Body of pancreas (tissue), 4 donors: ENCODE data around the gene CRACDL.

Experiments
- POLR2A ChIP-seq, 3 donors: fragments of 450-650 bp; IDR thresholded peaks; one replicate each; pipeline ENCODE4 v1.6.1; 2016; ENCODE audit warnings: antibody characterized with exemption in 3 of 3, mild to moderate bottlenecking in 2 of 3
- TF ChIP-seq, protein P1 (sequence below), 7 experiments: fragments of 450-650 bp in 4 of 7; fragments of 200-600 bp in 3 of 7; sonication (generic) in 3 of 7; IDR thresholded peaks; one replicate each; pipeline ENCODE4 v1.5.1; 2016 to 2019; ENCODE audit warnings: antibody characterized with exemption in 7 of 7

DNA sequence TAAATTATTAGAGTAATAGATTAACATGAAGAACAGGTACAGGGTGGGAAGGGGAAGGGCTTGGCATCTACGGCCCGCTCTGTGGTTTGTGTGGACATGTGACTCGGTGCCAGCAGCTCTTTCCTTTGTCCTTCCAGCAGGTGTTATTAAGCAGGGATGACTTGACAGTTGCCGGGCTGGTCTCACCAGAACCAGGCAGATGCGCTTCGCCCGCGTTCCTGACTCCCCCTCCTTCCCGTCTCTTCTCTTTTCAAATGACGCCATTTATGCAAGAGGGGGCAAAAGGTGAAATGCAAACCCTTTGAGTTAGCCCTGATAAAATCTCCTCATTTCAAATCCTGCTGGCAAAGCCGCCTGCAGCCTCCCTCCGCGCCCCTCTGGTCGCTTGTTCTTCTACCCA lies 166.2 kb downstream of the CRACDL start:
- TF ChIP-seq, protein P1, sequence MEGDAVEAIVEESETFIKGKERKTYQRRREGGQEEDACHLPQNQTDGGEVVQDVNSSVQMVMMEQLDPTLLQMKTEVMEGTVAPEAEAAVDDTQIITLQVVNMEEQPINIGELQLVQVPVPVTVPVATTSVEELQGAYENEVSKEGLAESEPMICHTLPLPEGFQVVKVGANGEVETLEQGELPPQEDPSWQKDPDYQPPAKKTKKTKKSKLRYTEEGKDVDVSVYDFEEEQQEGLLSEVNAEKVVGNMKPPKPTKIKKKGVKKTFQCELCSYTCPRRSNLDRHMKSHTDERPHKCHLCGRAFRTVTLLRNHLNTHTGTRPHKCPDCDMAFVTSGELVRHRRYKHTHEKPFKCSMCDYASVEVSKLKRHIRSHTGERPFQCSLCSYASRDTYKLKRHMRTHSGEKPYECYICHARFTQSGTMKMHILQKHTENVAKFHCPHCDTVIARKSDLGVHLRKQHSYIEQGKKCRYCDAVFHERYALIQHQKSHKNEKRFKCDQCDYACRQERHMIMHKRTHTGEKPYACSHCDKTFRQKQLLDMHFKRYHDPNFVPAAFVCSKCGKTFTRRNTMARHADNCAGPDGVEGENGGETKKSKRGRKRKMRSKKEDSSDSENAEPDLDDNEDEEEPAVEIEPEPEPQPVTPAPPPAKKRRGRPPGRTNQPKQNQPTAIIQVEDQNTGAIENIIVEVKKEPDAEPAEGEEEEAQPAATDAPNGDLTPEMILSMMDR (IDR thresholded peaks at IDR 0.05), result no peak
- no peak for TF ChIP-seq POLR2A (IDR thresholded peaks at IDR 0.05)
